ENCODE measurements around the gene NCAN.

- TF ChIP-seq CTCF (conservative IDR thresholded peaks at IDR 0.05; ENCODE audit: low read depth, low read length) (no peak), POLR2A (IDR thresholded peaks at IDR 0.05; ENCODE audit: low read depth, low read length) (no peak), RCOR1 (IDR thresholded peaks at IDR 0.05; ENCODE audit: insufficient replicate concordance, low read length) (no peak), MXI1 (IDR thresholded peaks at IDR 0.05; ENCODE audit: borderline replicate concordance, low read depth, low read length) (no peak), ELK1 (IDR thresholded peaks at IDR 0.05; ENCODE audit: borderline replicate concordance, low read depth, low read length) (no peak), FOS (IDR thresholded peaks at IDR 0.05; ENCODE audit: low read depth, low read length) (no peak)
These were observed 1.8 kb downstream of the NCAN start for GRCh38 chr19:19213426-19214158.
